Stimulated activated CD4-positive, alpha-beta T cell treated with anti-CD3 and anti-CD28 coated beads, Interleukin-4, amount 100 ng/mL, for 1 hour (primary cell): ENCODE results near the gene WNK3.
A peak's percentile ranks its signal among the peaks of the same experiment; 100 is the strongest.
"Not testable (repeated sequence)": the region's sequence is repeated elsewhere in the genome, so short reads cannot be mapped to it uniquely, and the experiment has no call there.

Experiments used
- DNase-seq: peaks from one replicate; pipeline ENCODE4 v3.0.0-alpha.2; 2020

Gene WNK3

DNA sequence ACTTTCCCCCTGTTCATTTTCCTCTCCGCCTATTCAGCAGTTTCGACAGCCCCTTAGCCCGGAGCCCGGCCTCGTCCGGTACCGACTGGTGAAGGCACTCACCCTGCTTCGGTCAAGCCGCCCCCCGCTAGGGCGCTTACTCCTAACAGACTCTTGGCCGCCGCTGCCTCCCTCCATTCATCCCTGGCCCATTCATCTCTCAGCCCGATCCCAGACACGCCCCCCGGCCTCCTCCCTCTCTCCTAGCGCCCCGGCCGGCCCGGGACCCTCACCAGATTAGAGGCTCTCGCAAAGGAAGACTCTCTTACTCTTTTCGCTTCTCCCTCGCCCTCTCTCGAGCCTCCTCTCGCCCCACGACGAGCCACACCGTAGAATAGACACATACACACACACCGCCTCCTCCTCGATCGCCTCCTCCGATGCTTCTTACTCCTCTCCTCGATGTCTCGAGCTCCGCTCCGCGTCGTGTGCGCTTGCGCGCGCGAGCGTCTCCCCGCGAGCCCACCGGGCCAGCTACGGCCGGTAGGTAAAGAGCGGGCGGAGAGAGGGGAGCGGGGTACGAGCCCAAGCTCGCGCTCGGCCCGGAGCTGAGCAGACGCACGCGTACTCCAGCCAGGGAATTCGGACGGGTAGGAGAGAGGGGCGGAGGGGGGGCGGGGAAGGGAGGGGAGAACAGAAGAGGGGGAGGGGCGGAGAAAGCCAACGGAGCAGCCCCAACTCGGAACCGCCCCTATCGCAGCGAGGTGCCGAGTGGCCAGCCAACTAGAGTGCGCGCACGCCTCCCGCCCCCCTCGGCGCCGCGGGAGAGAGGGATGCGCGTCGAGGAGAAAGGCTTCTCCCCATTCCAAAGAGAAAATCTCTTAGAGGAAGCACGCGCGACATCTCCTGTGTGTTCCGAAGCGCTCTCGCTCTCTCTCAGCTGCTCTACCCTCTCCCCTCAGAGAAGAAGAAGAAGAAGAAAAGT lies at the start of gene WNK3:
TSS of gene WNK3 (minus strand) at position 633 of the 964 bp plus-strand sequence.
- peak; percentile 49 for DNase-seq

DNA sequence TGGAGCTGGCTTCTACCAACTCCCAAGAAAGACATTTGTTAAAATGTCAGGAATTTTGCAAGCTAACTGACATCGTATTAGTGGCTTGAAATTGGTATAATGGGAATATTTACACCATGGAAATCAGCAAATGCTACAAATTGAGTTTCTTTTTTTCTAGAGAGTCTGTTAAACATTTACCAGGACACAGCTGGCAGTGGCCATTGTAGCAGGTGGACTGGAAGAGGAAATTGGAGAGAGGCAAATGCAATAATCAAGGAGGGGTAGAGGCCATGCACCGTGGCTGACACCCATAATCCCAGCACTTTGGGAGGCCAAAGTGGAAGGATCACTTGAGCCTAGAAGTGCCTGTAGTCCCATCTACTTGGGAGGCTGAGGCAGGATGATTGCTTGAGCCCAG lies 49.4 kb upstream of the WNK3 start:
- DNase-seq, result no peak

DNA sequence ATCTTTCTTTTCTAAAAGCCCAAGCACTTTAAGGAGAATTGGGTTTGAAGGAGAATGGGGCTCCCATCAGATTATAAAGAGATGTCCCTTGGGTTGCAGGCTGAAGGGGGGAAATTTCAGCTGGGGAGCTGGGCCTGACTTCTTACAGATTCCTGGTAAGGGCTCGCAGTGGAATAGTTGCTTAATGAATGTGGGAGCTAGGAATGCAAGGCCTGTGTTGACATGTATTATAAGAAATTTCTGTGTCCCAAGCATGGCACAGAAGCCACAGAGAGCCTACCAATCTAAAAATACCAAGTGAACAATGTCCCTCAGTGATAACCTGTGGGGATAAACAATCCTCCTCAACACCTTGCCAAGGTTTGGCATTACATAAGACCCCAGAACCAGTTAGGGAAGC lies 39.3 kb upstream of the WNK3 start:
- DNase-seq, result no peak

DNA sequence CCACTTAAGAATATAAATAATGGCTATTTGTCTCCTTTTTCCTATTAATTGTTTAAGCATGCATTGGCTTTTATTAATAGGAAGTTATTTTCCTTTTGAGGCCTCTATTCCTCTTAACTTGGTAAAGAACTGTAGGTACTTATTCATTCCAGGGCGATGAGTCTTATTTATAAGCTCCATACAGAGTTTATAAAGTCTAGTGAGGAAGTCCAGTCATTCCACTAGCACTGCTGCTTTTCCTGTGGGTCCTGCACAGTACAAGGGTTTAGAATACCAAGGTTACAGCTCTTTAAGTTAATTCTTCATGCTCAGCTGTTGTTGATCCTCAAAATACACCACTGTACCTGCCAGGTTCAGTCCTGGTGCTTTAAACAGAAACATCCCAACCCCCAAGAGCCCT lies 28.5 kb upstream of the WNK3 start:
- DNase-seq, result no peak

DNA sequence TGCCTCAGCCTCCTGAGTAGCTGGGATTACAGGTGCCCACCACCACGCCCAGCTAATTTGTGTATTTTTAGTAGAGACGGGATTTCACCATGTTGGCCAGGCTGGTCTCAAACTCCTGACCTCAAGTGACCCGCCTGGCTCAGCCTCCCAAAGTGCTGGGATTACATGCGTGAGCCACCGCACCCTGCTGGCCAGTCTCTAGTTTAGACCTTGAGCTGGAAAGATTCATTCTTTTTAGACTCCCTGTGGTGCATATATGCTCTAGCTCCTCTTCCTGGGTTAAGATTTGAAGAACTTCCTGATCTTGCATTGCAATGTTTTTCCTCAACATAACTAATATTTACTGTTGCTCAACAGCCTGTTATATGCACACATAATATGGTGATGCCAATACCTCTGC lies 26.8 kb upstream of the WNK3 start:
- not testable (repeated sequence) for DNase-seq

DNA sequence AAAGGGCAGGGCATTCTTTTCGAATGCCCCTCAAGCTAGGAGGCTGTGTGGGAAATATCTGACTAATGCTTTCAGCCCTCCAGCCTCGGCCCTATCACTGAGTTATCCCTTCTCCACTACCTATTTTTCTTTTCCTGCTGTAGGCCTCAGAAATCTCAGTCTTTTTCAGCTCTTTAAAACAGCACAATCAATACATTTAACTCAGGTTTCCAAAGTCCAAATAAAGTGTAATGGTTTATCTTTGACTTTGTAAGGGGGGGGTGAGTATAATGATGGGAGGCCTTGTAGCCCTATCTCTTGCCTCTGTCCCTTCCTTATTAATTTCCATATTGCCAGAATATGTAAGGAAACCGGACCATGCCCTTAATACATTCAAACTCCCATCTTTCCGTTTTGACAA lies 1.6 kb upstream of the WNK3 start:
- DNase-seq, result no peak

DNA sequence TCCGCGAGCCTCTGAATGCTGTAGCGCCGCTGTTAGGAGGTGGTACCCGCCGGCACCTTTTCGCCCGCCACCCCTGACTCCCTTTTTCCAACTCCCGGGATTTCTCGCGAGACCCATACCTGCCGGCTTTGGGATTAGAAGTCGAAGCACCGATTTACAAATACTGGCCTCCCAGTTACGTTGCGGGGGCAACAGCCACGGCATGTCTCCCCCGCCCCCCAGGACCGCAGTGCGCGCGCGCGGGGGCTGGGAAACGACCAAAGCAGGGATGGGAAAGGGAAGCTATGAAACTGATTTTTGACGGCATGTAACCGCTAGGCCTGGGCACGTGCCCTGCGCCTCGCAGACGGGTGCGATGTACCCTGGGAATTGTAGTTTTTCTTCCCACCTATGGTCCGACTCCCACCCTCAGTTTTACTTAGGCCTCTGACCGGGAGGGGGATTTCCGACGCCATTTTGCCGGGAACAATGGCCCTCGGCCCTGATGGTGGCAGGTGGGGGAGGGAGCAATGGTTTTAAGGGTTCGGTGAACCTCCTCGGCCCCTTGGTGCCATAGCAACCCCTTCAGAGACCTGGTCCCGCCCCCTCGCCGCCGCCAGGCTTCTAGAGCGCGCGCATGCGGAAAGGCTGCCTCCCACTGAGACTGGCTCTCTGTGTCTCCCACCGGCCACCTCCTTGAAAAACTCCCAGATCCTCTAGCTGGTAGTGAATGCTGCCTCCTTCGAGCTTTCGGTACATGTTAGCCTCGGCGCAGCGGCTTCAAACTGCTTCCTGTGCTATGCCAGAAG lies 772 bp upstream of the WNK3 start:
- peak; percentile 57 for DNase-seq

DNA sequence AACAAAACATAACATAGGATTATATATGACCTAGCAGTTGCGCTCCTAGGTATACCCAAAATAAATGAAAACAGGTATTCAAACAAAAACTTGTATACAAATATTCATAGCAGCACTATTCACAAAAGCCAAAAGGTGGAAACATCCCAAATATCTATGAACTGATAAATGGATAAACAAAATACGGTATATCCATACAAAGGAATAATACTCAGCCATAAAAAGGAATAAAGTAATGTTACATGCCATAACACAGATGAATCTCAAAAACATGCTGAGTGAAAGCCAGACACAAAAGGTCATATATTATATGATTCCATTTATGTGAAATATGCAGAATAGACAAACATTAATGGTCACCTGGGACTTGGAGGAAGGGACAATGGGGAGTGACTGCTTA lies 5.2 kb downstream of the WNK3 start:
- no peak for DNase-seq

DNA sequence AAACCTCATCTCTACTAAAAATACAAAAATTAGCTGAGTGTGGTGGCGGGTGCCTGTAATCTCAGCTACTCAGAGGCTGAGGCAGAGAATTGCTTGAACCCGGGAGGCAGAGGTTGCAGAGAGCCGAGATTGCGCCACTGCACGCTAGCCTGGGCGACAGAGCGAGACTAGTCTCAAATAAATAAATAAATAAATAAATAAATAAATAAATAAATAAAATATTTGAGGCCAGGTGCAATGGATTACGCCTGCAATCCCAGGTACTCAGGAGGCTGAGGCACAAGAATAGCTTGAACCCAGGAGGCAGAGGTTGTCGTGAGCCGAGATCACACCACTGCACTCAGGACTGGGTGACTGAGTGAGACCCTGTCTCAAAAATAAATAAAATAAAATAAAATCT lies 20.5 kb downstream of the WNK3 start:
- not testable (repeated sequence) for DNase-seq

DNA sequence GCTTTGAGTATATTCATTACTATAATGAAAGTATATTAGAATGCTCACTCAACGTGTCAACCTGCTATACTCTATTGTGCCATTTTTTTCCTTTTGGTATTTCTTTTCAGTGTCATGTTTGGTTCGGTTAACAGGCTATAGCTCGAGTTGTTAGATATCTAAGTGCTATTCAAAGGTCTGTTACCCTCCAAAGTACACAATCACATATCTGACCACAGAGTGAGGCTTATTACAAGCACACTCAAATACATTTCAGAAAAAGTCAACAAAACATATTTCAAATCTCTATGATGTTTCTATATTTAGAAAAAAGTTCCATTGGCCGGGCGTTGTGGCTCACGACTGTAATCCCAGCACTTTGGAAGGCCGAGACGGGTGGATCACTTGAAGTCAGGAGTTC lies 32.8 kb downstream of the WNK3 start:
- DNase-seq, result no peak

DNA sequence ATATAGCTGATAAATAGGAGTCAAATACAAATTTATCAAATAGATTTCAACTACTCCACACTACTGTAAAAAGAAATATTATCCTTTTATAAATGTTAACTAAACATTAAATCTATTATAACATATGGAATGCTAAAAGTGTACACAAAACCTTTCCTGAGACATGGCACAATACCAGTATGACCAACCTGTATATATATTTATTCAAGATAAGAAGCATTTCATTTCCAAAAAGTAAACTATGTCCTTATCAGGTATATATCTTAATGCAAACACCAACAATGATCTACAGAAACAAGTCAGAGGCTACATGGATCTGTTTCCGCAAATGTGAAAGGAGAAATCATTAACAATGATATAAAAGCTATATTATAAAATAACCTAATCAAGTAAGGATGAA lies 37.8 kb downstream of the WNK3 start:
- DNase-seq, result no peak

DNA sequence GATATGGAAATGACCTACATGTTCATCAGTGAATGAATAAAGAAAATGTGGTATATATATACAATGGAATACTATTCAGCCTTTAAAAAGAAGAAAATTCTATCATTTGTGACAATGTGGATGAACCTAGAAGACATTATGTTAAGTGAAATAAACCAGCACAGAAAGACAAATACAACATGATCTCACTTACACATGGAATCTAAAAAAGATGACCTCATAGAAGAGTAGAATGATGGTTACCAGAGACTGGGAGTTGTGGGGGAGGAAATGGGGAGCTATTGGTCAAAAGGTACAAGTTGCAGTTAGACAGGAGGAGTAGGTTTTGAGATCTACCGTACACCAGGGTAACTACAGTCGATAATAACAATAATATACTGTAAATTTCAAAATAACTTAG lies 51.5 kb downstream of the WNK3 start:
- no peak for DNase-seq

DNA sequence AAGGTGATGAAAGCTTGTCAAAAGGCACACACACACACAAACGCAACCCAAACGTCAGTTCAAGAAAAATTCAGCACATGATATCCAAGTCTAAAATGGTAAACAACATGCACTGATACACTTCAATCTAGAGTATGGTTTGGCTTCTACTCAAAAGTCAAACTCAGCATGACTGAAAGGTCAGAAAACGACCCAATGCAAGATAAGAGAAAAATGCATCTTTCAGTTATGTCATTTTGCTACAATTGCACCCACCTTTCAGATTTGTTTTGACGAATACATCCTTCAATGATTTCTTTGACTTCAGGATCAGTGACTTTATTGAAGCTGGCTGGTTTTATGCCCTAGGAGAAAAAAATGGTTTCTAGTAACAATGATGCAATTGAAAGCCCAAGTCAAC lies 56.3 kb downstream of the WNK3 start:
- DNase-seq, result no peak

DNA sequence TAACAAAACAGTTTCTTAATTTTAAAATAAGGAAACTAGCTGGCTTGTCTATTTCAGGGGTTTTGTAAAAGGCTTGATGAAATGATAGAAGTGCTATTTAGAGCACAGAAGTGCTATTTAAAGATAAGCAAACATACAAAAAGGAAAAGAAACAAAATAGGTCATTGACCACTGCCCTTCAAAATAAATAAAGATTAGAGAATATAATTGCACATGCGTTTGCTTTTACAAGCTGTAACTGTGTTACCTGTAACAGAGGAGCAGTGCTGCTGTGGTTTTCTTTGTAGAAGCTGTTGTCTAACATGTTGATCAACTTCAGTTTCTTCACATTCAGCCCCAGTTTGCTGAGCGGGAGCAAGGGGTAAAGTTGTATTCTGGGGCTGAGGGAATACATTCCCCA lies 63.5 kb downstream of the WNK3 start:
- DNase-seq, result no peak

DNA sequence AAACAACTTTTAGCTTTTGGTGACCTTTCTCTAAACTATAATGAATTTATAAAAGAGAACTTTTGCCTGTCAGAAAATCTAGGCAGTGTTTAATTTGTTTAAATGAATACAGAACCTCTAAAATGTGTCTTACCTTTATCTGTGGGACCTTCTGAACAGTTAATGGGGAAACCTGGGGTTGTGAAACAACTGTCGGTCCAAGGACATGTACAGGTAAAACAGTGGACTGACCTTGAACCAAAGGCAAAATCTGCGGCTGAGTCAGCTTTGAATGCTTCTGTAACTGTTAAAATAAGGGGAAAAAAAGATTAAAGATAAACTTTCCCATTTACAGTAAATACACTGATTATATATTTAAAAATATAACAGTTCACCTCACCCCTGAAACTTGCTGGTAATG lies 65.1 kb downstream of the WNK3 start:
- DNase-seq, result no peak

DNA sequence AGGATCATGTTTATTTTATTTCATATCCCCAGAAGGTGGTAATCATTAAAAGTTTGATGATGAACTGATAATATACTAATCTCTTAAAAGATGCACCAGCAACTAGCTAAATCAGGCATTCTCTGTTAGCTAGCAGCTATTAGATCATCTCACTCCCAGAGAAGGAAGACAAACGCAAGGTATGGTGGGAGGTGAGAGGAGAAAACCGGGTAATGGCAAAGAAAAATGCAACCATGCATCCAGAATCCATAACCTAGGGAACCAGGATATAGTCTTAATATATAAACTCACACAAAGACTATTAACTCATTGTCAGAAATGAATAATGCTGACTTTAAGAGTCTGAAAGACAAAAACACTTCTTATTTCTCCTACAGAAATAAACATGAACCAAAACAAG lies 66.1 kb downstream of the WNK3 start:
- no peak for DNase-seq

DNA sequence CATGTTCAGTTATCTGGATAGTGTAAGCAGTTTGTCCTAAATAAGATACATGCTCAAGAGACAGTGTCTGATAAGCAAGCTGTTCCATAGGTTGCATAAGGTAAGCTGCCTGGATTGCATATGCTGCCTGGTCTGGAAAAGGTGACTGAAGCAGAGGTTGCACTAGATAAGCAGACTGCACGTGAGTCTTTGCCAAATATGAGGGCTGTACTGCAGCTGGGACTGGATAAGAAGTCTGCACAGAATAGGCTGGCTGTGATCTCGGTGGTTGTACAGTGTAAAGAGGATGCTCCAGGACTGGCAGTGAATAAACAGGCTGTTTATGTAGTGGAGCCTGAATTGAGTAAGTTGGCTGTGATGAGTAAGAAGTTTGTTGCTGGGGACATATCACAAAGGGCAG lies 68.9 kb downstream of the WNK3 start:
- DNase-seq, result no peak

DNA sequence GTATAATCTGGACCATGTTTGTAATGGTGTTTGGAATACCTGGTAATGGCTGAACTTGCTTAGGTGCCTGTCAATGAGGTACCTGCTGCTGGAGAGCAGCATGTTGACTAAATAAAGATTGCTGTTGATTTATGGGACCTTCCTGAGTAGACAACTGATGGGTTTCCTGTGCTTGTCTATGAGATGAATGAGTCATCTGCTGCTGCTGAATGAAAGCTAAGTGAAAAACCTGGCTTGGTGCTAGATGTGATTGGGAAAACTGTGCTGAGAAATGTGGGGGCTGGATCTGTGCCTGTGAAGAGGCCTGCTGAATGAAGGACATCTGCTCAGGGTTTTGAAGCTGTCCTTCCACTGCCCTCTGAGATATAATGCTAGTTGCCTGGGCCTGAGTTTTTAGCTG lies 69.6 kb downstream of the WNK3 start:
- no peak for DNase-seq

DNA sequence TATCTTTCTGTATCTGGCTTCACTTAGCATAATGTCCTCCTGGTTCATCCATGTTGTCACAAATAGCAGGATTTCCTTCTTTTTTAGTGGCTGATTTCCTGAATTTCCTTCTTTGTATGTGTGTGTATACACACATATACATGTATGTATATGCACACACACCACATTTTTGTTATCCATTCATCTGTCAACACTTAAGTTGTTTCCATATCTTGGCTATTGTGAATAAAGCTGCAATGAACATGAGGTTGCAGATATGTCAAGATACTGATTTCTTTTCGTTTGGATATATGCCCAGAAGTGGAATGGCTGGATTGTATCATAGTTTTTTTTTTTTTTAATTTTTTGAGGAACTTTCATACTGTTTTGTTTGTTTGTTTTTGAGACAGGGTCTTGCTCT lies 76.2 kb downstream of the WNK3 start:
- DNase-seq, result no peak

DNA sequence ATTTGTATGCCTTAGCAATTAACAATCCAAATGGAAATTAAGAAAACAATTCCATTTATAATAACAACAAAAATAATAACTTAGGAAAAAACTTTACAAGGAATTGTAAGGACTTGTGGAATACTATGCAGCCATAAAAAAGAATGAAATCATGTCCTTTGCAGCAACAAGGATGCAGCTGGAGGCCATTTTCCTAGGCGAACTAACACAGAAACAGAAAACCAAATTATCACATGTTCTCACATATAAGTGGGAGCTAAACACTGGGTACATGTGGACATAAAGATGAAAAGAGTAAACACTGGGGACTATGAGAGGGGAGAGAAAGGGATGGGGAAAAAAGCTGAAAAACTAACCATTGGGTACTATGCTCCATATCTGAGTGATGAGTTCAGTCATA lies 77.4 kb downstream of the WNK3 start:
- DNase-seq, result no peak

DNA sequence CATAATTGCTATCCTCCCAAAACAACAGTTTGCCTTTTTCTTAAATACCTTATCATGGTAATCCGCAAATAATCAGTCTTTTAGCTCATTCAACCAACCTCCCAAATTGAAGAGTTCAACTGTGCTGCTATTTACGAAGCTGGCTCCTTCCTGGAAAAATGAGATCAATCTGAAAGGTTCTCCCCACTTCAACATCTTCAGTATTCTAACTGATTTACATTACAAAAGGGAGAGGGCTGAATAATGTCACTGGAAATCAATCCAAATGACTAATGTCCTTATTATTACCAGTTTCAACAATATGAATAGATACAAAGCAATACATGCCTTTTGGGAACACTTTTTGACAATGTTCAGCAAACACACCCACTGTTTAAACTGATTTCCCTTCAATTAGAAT lies 86.2 kb downstream of the WNK3 start:
- DNase-seq, result no peak

DNA sequence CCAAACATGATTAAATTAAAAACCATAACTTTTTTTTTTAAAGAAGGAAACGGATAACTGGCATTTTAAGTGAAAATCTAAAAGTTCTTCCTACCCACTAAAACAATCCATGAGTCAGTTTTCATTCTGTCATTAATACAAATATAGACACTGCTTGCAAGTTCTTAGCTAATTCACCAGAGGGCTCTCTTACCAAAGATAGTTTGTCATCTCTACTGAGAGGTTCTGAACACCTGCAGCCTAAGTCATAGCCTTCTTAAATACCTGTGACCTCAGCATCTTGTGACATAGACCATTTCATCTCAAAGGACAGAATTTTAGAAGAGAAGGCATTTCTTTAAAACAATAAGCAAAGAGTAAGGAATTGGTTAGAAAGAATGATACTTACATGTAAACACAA lies 109.5 kb downstream of the WNK3 start:
- DNase-seq, result no peak

DNA sequence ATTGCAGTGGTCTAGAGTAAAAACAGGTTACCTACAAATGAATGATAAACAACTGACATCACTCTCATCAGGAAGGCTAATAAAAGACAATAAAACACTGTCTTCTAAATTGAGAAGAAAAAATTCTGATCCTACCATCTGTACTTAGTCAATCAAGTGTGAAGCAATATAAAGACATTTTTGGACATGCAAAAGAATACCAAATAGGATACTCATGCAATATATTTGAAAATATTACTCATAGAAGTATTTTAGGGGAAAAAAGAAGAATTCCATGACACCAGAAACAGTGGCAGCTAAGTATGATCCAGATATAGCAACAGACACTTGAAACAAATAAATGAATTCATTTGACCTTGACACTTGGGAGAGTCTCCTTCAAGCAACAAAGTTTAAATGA lies 111.0 kb downstream of the WNK3 start:
- DNase-seq, result no peak

DNA sequence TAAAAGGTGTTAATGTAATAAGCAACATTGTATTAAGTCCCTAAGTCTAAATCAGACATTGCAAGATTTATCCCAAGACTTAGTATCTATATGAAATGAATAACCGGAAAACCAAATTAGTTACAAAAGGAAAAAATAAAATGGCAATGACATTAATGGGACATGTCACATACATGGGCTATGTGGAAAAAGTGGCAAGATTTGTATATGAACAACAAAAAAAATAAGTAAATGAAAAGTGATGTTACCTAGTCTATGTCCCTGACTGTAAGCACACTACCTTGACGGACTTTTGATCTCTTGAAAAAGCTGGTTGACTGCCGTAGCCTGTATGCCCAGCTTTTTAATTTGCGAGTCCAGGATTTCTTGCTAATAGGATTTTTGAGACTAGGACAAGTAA lies 119.3 kb downstream of the WNK3 start:
- DNase-seq, result no peak
